ENCODE data around the gene BUB1B. TPM values are rescaled to one million over a fixed set of nuclear protein-coding genes. Genes with fewer than 3 reads are reported as not detected.
A peak's percentile ranks its signal among the peaks of the same experiment; 100 is the strongest.
"Not testable (repeated sequence)": the region's sequence is repeated elsewhere in the genome, so short reads cannot be mapped to it uniquely, and the experiment has no call there.

BUB1B gene
- total and polyA plus RNA-seq, 4 donors: 0.08 to 31.1 (median 0.84) TPM

DNA sequence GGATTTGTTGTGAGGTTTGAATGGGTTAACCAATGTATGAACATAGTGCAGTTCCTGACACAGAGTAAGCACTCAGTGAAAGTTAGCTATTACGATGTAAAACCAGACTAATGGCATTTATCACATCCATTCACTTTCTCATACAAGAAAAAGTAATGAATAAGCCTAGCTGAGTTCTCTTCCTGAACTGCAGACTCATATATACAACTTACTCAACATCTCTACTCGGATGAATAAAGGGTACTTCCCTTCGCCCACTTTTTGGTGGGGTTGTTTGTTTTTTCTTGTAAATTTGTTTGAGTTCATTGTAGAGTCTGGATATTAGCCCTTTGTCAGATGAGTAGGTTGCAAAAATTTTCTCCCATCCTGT lies 22.7 kb upstream of the BUB1B start:
- H3K27ac ChIP-seq (ENCODE audit: low read depth in 1 of 2, low read length in 2 of 2); DNase-seq (ENCODE audit: low spot score); H3K9me3 ChIP-seq (ENCODE audit: control insufficient read depth in 4 of 4, low read length in 3 of 4); H3K27me3 ChIP-seq (ENCODE audit: control insufficient read depth in 4 of 4, insufficient read depth in 4 of 4, low read length in 3 of 4); H3K9ac ChIP-seq (ENCODE audit: low read depth in 1 of 2, low read length in 2 of 2); H3K4me3 ChIP-seq (ENCODE audit: low read depth in 1 of 3, low read length in 3 of 3); H3K36me3 ChIP-seq (ENCODE audit: control insufficient read depth in 4 of 4, insufficient read depth in 3 of 4, low read depth in 1 of 4, low read length in 3 of 4): not testable (repeated sequence)
- H3K4me1 ChIP-seq (ENCODE audit: control insufficient read depth in 4 of 4, insufficient read depth in 4 of 4, low read length in 3 of 4): peaks cover 1 to 12% (median 9%) of the 10 kb centered on the region in 4 donors
- 71% methylated on average over 3 of the region's 3 CpGs for WGBS

DNA sequence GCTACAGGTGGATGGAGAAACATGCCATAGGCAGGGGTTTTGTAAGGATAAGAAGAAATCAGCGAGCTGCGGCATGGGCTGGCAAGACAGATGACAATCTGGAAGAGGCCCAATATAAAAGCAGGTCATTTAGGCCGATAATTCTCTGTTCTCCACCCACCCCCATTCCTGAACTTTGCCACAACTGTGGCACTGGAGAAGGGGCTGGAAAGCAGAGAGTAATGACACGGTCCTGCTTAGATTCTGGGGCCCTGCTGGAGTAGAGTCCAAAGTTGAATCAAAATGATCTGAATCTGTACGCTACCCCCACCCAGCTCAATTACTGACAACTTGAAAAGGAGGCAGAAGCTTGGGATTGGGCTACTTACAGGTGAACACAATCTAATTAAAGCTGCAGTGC lies 18.4 kb upstream of the BUB1B start:
- no peaks in the 10 kb centered on the region for H3K9me3 ChIP-seq (ENCODE audit: control insufficient read depth in 4 of 4, low read length in 3 of 4)
- no peak overlapping the region for H3K4me3 ChIP-seq (ENCODE audit: low read depth in 1 of 3, low read length in 3 of 3)
- no peak overlapping the region for H3K27ac ChIP-seq (ENCODE audit: low read depth in 1 of 2, low read length in 2 of 2)
- 37% methylated on average over 5 of the region's 5 CpGs for WGBS
- no peak overlapping the region for H3K9ac ChIP-seq (ENCODE audit: low read depth in 1 of 2, low read length in 2 of 2)
- no peak for DNase-seq (ENCODE audit: low spot score)
- peaks cover 1 to 12% (median 9%) of the 10 kb centered on the region in 4 donors for H3K4me1 ChIP-seq (ENCODE audit: control insufficient read depth in 4 of 4, insufficient read depth in 4 of 4, low read length in 3 of 4)
- no peaks in the 10 kb centered on the region for H3K36me3 ChIP-seq (ENCODE audit: control insufficient read depth in 4 of 4, insufficient read depth in 3 of 4, low read depth in 1 of 4, low read length in 3 of 4)
- H3K27me3 ChIP-seq (ENCODE audit: control insufficient read depth in 4 of 4, insufficient read depth in 4 of 4, low read length in 3 of 4): no peaks in the 10 kb centered on the region
- no peak for TF ChIP-seq GABPA (IDR thresholded peaks at IDR 0.05 in 1 of 2, conservative IDR thresholded peaks at IDR 0.05 in 1 of 2)
- TF ChIP-seq EGR1 (IDR thresholded peaks at IDR 0.05; ENCODE audit: low read depth in 2 of 2): no peak
- TF ChIP-seq HNF4G (IDR thresholded peaks at IDR 0.05): peak; percentile 44
- TF ChIP-seq, protein P1, sequence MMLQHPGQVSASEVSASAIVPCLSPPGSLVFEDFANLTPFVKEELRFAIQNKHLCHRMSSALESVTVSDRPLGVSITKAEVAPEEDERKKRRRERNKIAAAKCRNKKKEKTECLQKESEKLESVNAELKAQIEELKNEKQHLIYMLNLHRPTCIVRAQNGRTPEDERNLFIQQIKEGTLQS (IDR thresholded peaks at IDR 0.05): no peak
- peak in 1 of 2 donors; percentile 45 for TF ChIP-seq RAD21 (IDR thresholded peaks at IDR 0.05)
- TF ChIP-seq SP1 (IDR thresholded peaks at IDR 0.05): peak; percentile 93
- TF ChIP-seq HNF4A (conservative IDR thresholded peaks at IDR 0.05): peak; percentile 65 to 90
- TF ChIP-seq FOXA1 (IDR thresholded peaks at IDR 0.05): no peak
- no peak for TF ChIP-seq YY1 (IDR thresholded peaks at IDR 0.05)
- no peak for TF ChIP-seq ZBTB33 (IDR thresholded peaks at IDR 0.05)
- TF ChIP-seq JUND (IDR thresholded peaks at IDR 0.05): no peak
- no peak for TF ChIP-seq CTCF (IDR thresholded peaks at IDR 0.05; ENCODE audit: low read depth, low read length, missing input control)
- TF ChIP-seq TAF1 (conservative IDR thresholded peaks at IDR 0.05): no peak
- peak; percentile 60 to 78 for TF ChIP-seq RXRA (IDR thresholded peaks at IDR 0.05)
- no peak for TF ChIP-seq FOXA2 (IDR thresholded peaks at IDR 0.05)
- no peak for TF ChIP-seq MAX (IDR thresholded peaks at IDR 0.05)
- TF ChIP-seq NR2F2 (IDR thresholded peaks at IDR 0.05): no peak
- TF ChIP-seq, protein P2, sequence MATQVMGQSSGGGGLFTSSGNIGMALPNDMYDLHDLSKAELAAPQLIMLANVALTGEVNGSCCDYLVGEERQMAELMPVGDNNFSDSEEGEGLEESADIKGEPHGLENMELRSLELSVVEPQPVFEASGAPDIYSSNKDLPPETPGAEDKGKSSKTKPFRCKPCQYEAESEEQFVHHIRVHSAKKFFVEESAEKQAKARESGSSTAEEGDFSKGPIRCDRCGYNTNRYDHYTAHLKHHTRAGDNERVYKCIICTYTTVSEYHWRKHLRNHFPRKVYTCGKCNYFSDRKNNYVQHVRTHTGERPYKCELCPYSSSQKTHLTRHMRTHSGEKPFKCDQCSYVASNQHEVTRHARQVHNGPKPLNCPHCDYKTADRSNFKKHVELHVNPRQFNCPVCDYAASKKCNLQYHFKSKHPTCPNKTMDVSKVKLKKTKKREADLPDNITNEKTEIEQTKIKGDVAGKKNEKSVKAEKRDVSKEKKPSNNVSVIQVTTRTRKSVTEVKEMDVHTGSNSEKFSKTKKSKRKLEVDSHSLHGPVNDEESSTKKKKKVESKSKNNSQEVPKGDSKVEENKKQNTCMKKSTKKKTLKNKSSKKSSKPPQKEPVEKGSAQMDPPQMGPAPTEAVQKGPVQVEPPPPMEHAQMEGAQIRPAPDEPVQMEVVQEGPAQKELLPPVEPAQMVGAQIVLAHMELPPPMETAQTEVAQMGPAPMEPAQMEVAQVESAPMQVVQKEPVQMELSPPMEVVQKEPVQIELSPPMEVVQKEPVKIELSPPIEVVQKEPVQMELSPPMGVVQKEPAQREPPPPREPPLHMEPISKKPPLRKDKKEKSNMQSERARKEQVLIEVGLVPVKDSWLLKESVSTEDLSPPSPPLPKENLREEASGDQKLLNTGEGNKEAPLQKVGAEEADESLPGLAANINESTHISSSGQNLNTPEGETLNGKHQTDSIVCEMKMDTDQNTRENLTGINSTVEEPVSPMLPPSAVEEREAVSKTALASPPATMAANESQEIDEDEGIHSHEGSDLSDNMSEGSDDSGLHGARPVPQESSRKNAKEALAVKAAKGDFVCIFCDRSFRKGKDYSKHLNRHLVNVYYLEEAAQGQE (IDR thresholded peaks at IDR 0.05): no peak
